Lower lobe of right lung (tissue), 2 donors: Measurements from ENCODE around the gene WNT7B. TPM values are rescaled to one million over a fixed set of nuclear protein-coding genes. Genes with fewer than 3 reads are reported as not detected.

Experiments used
- ATAC-seq, 2 donors: fragments of 200-7000 bp; cut with Tn5 transposase; one replicate each; pipeline ENCODE4 v1.9.1; 2020 to 2022; ENCODE audit warnings: mild to moderate bottlenecking in 2 of 2, moderate library complexity in 2 of 2
- DNase-seq: peaks from one replicate; pipeline ENCODE4 v3.0.0-alpha.2; 2020
- H3K27ac ChIP-seq: fragments of 200-600 bp; one replicate; pipeline ENCODE4 v1.8.0; 2022
- H3K27me3 ChIP-seq: fragments of 200-600 bp; one replicate; pipeline ENCODE4 v1.8.0; 2022; ENCODE audit warnings: low read depth
- H3K36me3 ChIP-seq: fragments of 200-600 bp; one replicate; pipeline ENCODE4 v1.8.0; 2022; ENCODE audit warnings: mild to moderate bottlenecking
- H3K4me1 ChIP-seq: fragments of 200-600 bp; one replicate; pipeline ENCODE4 v1.8.0; 2022
- H3K4me3 ChIP-seq: fragments of 200-600 bp; one replicate; pipeline ENCODE4 v1.8.0; 2022; ENCODE audit warnings: mild to moderate bottlenecking
- H3K9me3 ChIP-seq: fragments of 200-600 bp; one replicate; pipeline ENCODE4 v1.8.0; 2022
- CTCF ChIP-seq: fragments of 200-600 bp; IDR thresholded peaks from one replicate; pipeline ENCODE4 v1.8.0; 2022; ENCODE audit warnings: antibody characterized with exemption, mild to moderate bottlenecking
- intact Hi-C: fragments of 100-400 bp; cut with DNase I; formaldehyde crosslinking; loops from one replicate; pipeline ENCODE4 v1.11.0; 2022
- total RNA-seq: library from RNA; stranded (reverse); fragmentation: NEBNext Ultra II Directional; extraction: Animal tissue kit (Norgen Biotek cat#: 25700); gene quantifications from one replicate; pipeline ENCODE4 v1.2.1, GENCODE V29; 2021
- donor health status: DM: no; HTN: yes; CAD: no; lungs with severe emphysema.

Gene WNT7B
- total RNA-seq, 1 donor from 2014 or later: 6.3 TPM

GRCh38 chr22:45884201-45885062, 92.5 kb downstream of the WNT7B start:
- intact Hi-C loops: no loop called here
- peak; percentile 40 for DNase-seq
- Histone ChIP-seq H3K4me1 (peaks cover 6% of the 10 kb centered on the region), H3K27me3 (peaks cover 61% of the 10 kb centered on the region), H3K4me3 (no peak overlapping the region), H3K9me3 (no peaks in the 10 kb centered on the region), H3K36me3 (no peaks in the 10 kb centered on the region), H3K27ac (no peak overlapping the region)
- ATAC-seq: no peak
- TF ChIP-seq CTCF: no peak

GRCh38 chr22:45883811-45884170, 93.2 kb downstream of the WNT7B start:
- no peak overlapping the region for H3K4me3 ChIP-seq
- H3K36me3 ChIP-seq: no peaks in the 10 kb centered on the region
- no peaks in the 10 kb centered on the region for H3K9me3 ChIP-seq
- no peak for TF ChIP-seq CTCF
- DNase-seq (no peak), ATAC-seq (no peak)
- H3K4me1 ChIP-seq: peaks cover 6% of the 10 kb centered on the region
- peaks cover 60% of the 10 kb centered on the region for H3K27me3 ChIP-seq
- H3K27ac ChIP-seq: no peak overlapping the region
- intact Hi-C loops: no loop called here

- no peak overlapping the region for H3K4me3 ChIP-seq
- no peaks in the 10 kb centered on the region for H3K36me3 ChIP-seq
- intact Hi-C loops: no loop called here
- no peak overlapping the region for H3K27ac ChIP-seq
- H3K9me3 ChIP-seq: no peaks in the 10 kb centered on the region
- H3K4me1 ChIP-seq: peaks cover 6% of the 10 kb centered on the region
- ATAC-seq (no peak), DNase-seq (peak; percentile 42)
- peaks cover 67% of the 10 kb centered on the region for H3K27me3 ChIP-seq
- no peak for TF ChIP-seq CTCF
These were observed 93.8 kb downstream of the WNT7B start for GRCh38 chr22:45882881-45883810.

- Histone ChIP-seq H3K27me3 (peaks cover 83% of the 10 kb centered on the region), H3K27ac (no peak overlapping the region), H3K4me1 (peaks cover 6% of the 10 kb centered on the region), H3K9me3 (no peaks in the 10 kb centered on the region), H3K4me3 (no peak overlapping the region), H3K36me3 (no peaks in the 10 kb centered on the region)
- ATAC-seq (no peak), DNase-seq (peak; percentile 39)
- intact Hi-C loops: no loop called here
- no peak for TF ChIP-seq CTCF
These were observed 95.5 kb downstream of the WNT7B start for GRCh38 chr22:45881524-45881875.

- Histone ChIP-seq H3K36me3 (no peaks in the 10 kb centered on the region), H3K9me3 (no peaks in the 10 kb centered on the region), H3K27ac (no peak overlapping the region), H3K27me3 (peaks cover 84% of the 10 kb centered on the region), H3K4me1 (peaks cover 6% of the 10 kb centered on the region), H3K4me3 (no peak overlapping the region)
- DNase-seq (peak; percentile 37), ATAC-seq (no peak)
- no peak for TF ChIP-seq CTCF
- intact Hi-C loops: no loop called here
These were observed 96.0 kb downstream of the WNT7B start for GRCh38 chr22:45880716-45881523.
